HG02610 (cell line): ENCODE data around the gene PIP4P1.
A peak's percentile ranks its signal among the peaks of the same experiment; 100 is the strongest.

Source experiments
- ATAC-seq: cut with Tn5 transposase; IDR thresholded peaks from one replicate; pipeline ENCODE4 v1.9.1; 2021; ENCODE audit warnings: mild to moderate bottlenecking, moderate library complexity; ENCODE audit not compliant: unreplicated experiment

PIP4P1 gene

GRCh38 chr14:20438664-20439063, 22.6 kb downstream of the PIP4P1 start:
- ATAC-seq, result no peak

DNA sequence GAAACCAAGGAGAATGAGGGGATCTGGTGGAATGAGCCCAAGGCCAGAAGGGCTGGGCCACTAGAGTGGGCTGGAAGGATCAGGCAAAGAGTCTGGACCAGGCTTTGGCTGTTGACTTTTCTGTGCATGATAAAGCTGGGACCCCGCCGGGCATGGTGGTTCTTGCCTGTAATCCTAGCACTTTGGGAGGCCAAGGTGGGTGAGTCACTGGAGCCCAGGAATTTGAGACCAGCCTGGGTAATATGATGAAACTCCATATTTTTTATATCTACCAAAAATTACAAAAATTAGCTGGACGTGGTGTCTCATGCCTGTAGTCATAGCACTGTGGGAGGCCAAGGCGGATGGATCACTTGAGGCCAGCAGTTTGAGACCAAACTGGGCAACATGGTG, 24.9 kb downstream of the PIP4P1 start:
- ATAC-seq, result no peak

- no peak for ATAC-seq
These were observed 25.5 kb downstream of the PIP4P1 start, which contains the start of gene KLHL33 for GRCh38 chr14:20435582-20436362. TSS of gene KLHL33 (minus strand) at chr14:20436166. CDS start at chr14:20435811, 355 bp downstream.

DNA sequence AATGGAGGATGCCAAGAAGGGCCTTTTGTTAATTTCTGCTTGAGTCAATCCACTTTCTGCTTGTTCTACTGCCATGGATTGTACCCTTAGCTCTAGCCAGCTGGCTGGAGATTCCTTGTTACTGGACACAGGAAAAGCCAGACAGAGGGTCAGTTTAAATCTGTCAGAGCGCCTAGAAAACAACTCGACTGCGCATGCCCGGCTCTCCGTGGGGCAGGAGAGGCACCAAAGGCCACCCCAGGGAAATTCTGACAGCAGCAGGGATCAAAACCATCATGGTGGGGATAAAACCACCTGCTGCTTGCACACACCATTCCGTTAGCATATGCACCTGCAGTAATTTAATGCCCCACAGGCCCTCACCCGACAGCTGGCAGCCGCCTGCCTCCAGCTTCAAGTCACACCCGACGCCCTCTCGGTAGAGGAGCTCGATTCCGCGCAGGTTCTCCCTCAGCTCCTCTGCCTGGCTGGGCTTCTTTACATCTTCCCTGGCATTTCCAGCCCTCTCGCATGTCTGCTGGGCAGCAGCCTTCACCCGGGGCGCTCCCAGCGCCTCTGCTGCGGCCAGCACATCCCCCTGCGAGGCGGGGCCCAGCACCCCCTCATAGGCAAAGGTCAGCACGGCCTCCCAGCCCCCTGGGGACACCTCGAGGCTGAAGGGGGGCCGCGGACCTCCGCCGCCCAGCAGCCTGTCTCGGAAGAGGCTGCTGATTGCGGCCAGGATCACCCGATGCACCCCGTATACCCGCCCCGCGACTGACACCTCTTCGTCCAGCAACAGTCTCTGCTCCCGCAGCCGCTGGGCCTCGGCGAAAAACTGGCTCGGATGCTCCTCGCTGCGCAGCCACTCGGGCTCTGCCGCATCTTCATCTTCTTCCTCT, 26.3 kb downstream of the PIP4P1 start:
- ATAC-seq, result no peak

GRCh38 chr14:20429801-20430669, 31.2 kb downstream of the PIP4P1 start:
- ATAC-seq, result no peak

- no peak for ATAC-seq
These were observed 32.4 kb downstream of the PIP4P1 start for GRCh38 chr14:20428802-20429201.

DNA sequence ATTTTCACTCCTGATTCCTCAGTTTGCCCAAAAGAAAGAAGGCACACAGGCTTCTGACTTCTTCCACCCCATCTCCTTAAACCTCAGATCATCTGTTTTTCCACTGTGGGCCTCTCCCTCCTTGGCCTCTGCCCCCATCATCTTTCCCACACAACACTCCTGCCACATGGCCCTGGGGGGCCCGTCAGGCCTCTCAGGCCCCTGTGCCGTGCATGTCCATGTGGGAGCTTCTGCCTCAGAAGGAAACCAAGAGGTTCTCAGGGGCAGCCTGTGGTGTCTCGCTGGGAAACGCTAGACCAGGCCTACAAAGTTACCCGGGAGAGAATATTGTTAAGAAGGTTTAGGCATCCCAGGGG, 33.2 kb downstream of the PIP4P1 start:
- ATAC-seq, result peak; percentile 54

GRCh38 chr14:20427231-20428009, 33.8 kb downstream of the PIP4P1 start:
- peak; percentile 76 for ATAC-seq

GRCh38 chr14:20424851-20425250, 36.4 kb downstream of the PIP4P1 start:
- ATAC-seq, result no peak

DNA sequence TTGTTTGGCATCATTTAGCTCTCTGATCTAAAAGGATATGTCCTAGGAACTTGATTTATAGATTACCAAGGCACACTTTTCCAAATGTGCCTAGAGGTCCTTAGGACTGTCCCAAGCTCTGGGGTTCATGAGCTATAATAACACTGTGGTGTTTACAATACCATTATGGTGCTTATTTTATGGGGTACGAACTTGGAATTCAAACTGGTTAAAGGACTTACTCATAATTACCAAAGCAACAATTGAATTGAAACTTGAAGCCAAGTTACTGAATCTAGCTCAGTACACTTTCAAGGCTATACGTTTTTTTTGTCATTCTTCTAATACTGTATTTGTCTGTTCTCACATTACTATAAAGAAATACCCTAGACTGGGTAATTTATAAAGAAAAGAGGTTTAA, 38.3 kb downstream of the PIP4P1 start:
- no peak for ATAC-seq

GRCh38 chr14:20421267-20421666, 40.0 kb downstream of the PIP4P1 start:
- ATAC-seq, result no peak

DNA sequence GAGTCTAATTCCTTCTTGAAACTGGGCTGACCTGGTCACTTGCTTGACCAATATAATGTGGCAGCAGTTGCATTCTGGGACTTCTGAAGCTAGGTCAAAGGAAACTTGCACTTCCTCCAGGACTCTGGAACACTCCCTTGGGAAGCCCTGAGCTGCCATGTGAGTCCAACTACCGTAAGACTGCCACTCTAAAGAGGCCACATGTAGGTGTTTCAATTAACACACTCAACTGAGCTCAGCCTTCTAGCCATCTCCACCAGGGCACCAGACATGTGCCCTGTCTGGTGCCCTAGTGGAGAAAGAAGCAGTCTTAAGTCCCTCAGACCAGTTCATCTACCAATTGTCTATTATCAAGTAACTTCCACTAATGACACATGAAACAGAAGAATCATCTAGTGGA, 41.8 kb downstream of the PIP4P1 start:
- no peak for ATAC-seq

DNA sequence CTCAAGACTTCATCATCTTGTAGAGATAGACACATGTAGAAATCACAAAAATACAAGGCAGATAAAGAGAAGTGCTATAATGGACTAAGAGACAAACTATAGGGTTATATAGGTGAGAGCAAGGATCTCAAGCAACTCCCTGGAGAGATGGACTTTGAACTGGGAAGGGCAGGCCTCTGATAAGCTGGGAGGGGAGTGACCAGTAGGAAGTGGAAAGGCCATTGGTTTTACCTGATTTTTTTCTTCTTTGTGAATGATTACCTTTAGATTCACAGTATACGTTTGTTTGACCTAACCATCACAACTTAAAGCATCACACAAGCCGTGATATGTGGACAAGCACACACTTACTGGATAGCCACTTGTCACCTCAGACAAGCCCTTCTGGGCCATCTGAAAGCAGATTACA, 42.7 kb downstream of the PIP4P1 start:
- no peak for ATAC-seq

DNA sequence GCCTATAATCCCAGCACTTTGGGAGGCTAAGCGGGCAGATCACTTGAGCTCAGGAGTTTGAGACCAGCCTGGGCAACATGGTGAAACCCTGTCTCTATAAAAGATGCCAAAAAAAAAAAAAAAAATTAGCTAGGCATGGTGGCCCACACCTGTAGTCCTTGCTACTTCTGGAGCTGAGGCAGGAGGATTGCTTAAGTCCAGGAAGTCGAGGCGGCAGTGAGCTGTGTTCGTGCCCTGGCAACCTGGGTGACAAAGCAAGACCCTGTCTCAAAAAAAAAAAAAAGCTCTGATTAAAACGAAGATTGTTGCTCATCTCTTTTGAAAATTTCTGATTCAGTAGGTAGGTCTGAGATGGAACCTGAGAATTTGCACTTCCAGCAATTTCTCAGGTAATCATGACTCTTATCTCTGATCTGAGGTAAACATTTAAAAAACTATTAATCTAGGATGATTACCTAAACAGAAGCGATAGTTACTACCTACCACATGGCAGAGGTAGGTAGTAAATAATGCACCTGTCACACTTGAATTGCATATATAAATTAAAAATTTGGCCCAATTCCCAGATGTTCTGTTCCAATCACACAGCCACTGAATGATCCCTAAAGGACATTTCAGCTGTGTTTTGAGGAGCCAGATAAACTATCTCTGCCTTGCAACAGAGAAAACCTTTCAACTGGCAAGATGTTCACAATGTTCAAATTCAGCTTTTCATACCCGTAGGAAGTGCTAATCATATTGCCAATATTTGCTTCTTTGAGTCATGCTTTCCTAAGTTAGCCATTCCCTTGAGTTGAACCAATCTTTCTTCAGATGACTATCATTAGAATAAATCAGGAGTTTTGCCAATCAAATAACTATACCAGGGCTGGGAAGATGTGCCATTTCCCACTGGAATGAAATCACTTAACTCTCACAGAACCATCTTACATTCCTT, 43.7 kb downstream of the PIP4P1 start:
- ATAC-seq, result no peak

DNA sequence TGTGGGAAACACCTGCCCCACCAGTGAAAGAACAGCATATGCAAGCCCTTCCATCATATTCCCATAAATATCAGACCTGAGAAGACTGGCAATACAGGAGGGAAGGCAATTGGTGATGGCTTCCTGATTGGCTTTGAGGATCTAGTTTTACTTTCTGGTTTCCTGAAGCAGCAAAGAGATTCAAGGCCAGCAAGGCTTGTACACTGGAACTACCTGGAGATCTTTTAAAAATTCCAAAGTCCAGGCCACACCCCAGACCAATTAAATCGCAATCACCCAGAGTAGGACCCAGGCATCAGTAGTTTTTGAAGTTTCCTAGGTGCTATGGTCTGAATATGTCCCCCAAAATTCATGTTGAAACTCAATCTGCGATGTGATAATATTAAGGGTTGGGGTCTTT, 45.0 kb downstream of the PIP4P1 start:
- no peak for ATAC-seq

DNA sequence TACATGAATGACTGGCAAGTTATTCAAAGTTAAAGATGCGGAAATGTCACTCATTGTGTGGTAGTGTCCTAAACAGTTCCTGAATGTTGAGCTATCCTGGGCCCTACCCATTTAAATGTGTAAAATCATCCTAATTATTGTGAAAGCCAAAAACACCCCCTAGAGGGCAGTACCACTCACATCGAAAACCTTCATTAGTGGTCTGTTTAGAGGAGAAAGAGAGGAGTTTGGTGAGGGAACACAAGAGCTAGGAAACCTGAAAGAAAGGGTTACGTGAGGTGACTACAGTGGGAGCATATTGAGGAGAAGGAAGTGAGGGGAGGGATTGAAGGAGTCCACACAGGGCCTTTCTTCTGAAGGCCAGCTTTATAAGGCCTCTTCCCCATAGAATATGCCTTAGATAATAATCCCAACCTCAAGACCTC, 45.4 kb downstream of the PIP4P1 start:
- ATAC-seq, result peak; percentile 44

DNA sequence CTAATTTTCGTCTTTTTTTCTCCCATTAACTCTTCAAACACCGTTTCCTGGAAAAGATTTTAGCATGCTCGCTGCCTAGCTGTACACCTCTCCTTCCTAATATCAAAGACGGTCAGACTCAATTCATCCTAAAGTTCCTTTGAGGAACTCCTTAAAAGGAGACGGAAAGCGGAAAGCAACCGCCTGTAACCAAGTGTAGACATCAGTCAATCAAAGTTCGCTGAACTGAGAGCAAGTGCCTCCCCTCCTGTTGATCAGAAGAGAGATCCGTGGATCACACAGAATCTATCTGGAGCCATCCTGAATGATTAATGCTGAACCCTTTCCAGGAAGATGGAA, 47.5 kb downstream of the PIP4P1 start:
- ATAC-seq, result peak; percentile 45

DNA sequence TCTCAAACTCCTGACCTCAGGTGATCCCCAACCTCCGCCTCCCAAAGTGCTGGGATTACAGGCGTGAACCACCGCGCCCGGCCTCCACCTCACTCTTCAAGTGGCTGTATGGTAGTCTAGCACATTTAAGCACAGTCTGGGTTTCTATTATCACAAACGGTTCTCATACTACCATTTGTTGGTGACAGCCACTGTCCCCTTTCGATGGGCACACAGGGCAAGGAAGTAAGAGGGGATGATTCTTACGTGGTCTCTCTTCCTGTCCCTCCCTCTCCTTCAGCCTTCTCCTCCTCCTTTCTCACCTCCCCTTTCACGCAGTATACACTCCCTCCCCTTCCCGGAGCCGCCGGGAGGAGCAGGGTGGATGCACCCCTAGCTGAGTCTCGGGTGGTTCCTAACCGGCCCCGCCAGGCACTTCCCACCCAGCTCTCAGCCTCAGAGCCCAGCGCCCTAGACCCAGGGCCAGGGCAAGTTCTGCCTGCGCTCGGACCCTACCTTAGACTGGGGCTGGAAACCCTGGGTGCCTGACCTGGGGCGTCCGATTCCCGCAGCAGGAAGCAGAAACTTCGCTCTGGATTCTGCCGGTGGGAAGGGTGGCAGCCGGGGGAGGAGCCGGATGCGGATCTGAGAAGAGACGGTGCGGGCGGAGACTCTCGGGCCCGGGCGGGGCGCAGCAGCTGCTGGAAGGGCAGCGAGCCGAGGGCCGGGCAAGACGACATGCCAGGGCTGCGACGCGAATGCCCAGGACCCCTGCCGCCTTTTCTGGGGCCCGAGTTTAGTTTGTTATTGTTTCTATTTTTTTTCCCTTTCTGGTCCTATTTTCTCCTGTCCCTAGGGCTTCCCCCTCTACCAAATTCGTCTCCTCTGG, 48.1 kb downstream of the PIP4P1 start, which contains the start of gene TEP1:
TSS of gene TEP1 (minus strand) at position 626 of the 868 bp plus-strand sequence. CDS start 5,062 bp downstream, outside the sequence.
- ATAC-seq, result peak; percentile 82
